ENCODE data around the gene MVK.

Gene MVK

GRCh38 chr12:109573029-109573913, at the start of gene MVK, which contains the start of gene MMAB:
Gene MVK, plus strand, starts transcription at chr12:109573794. Its CDS starts 1,029 bp downstream, at chr12:109574823.
Gene MMAB, minus strand, starts transcription at chr12:109573504. Its CDS starts 24 bp downstream, at chr12:109573480.
- DNase-seq (ENCODE audit: low read depth), result peak; percentile 93

GRCh38 chr12:109524466-109525278, 48.9 kb upstream of the MVK start:
- no peak for DNase-seq (ENCODE audit: low read depth)

- no peak for DNase-seq (ENCODE audit: low read depth)
Measured at GRCh38 chr12:109525279-109525585, 48.4 kb upstream of the MVK start.

- no peak for DNase-seq (ENCODE audit: low read depth)
Measured at GRCh38 chr12:109527489-109528123, 46.0 kb upstream of the MVK start.

GRCh38 chr12:109529691-109530640, 43.6 kb upstream of the MVK start:
- no peak for DNase-seq (ENCODE audit: low read depth)

- DNase-seq (ENCODE audit: low read depth), result no peak
Measured at GRCh38 chr12:109531411-109531810, 42.2 kb upstream of the MVK start.

- no peak for DNase-seq (ENCODE audit: low read depth)
Measured at GRCh38 chr12:109532721-109533486, 40.7 kb upstream of the MVK start.

- DNase-seq (ENCODE audit: low read depth), result no peak
Measured at GRCh38 chr12:109533487-109533740, 40.2 kb upstream of the MVK start.

- DNase-seq (ENCODE audit: low read depth), result no peak
Measured at GRCh38 chr12:109534456-109534855, 39.1 kb upstream of the MVK start.

- no peak for DNase-seq (ENCODE audit: low read depth)
Measured at GRCh38 chr12:109535231-109535862, 38.2 kb upstream of the MVK start.

- DNase-seq (ENCODE audit: low read depth), result no peak
Measured at GRCh38 chr12:109535863-109536250, 37.7 kb upstream of the MVK start.

- DNase-seq (ENCODE audit: low read depth), result no peak
Measured at GRCh38 chr12:109537136-109537535, 36.5 kb upstream of the MVK start.

- DNase-seq (ENCODE audit: low read depth), result no peak
Measured at GRCh38 chr12:109538191-109538863, 35.3 kb upstream of the MVK start.

- no peak for DNase-seq (ENCODE audit: low read depth)
Measured at GRCh38 chr12:109539508-109539907, 34.1 kb upstream of the MVK start.

- no peak for DNase-seq (ENCODE audit: low read depth)
Measured at GRCh38 chr12:109540526-109541412, 32.8 kb upstream of the MVK start.

- DNase-seq (ENCODE audit: low read depth), result no peak
Measured at GRCh38 chr12:109541413-109541726, 32.2 kb upstream of the MVK start.

- DNase-seq (ENCODE audit: low read depth), result no peak
Measured at GRCh38 chr12:109542014-109542413, 31.6 kb upstream of the MVK start.

- no peak for DNase-seq (ENCODE audit: low read depth)
Measured at GRCh38 chr12:109542876-109543275, 30.7 kb upstream of the MVK start.

GRCh38 chr12:109544955-109545531, 28.6 kb upstream of the MVK start:
- DNase-seq (ENCODE audit: low read depth), result no peak
